Stomach (tissue), 9 donors: ENCODE data around the gene ANKS1A. TPM values are rescaled to one million over a fixed set of nuclear protein-coding genes. Genes with fewer than 3 reads are reported as not detected.
A peak's percentile ranks its signal among the peaks of the same experiment; 100 is the strongest.

Experiments used
- DNase-seq, 2 donors: peaks; one replicate each; pipeline versions ENCODE4 v3.0.0 to v3.0.0-alpha.2; 2013 to 2019
- H3K27ac ChIP-seq, 5 donors: fragments of 200-600 bp in 4 of 5; sonication (generic) in 4 of 5; one replicate each; pipeline ENCODE4 v1.5.1; 2013 to 2019; ENCODE audit warnings: mild to moderate bottlenecking in 1 of 5, moderate library complexity in 1 of 5
- H3K27me3 ChIP-seq, 3 donors: fragments of 200-600 bp; sonication (generic); one replicate each; pipeline ENCODE4 v1.5.1; 2017 to 2019; ENCODE audit warnings: mixed run types in 1 of 3
- H3K36me3 ChIP-seq, 4 donors: fragments of 200-600 bp; sonication (generic); 1 replicate in 3 of 4; 2 replicates in 1 of 4; pipeline ENCODE4 v1.5.1; 2016 to 2019
- H3K4me1 ChIP-seq, 4 donors: fragments of 200-600 bp; sonication (generic); one replicate each; pipeline ENCODE4 v1.5.1; 2016 to 2019
- H3K4me3 ChIP-seq, 4 donors: fragments of 200-600 bp; sonication (generic) in 3 of 4; one replicate each; pipeline ENCODE4 v1.5.1; 2016 to 2019; ENCODE audit warnings: mild to moderate bottlenecking in 1 of 4
- H3K9me3 ChIP-seq, 4 donors: fragments of 200-600 bp; sonication (generic); one replicate each; pipeline ENCODE4 v1.5.1; 2016 to 2019
- CTCF ChIP-seq, 7 experiments: fragments of 450-650 bp in 4 of 7; fragments of 200-600 bp in 3 of 7; sonication (generic) in 3 of 7; IDR thresholded peaks; one replicate each; pipeline ENCODE4 v1.5.1; 2016 to 2019; ENCODE audit warnings: antibody characterized with exemption in 7 of 7, control low read depth in 2 of 7, mild to moderate bottlenecking in 1 of 7
- EP300 ChIP-seq: sonication (generic); formaldehyde crosslinking; IDR thresholded peaks from one replicate; pipeline ENCODE4 v1.6.1; 2017; ENCODE audit warnings: antibody characterized with exemption
- POLR2A ChIP-seq, 4 donors: fragments of 450-650 bp; IDR thresholded peaks; one replicate each; pipeline ENCODE4 v1.6.1; 2016; ENCODE audit warnings: antibody characterized with exemption in 4 of 4, control low read depth in 2 of 4, mild to moderate bottlenecking in 1 of 4, moderate library complexity in 1 of 4
- POLR2AphosphoS5 ChIP-seq, 3 donors: sonication (generic); formaldehyde crosslinking; IDR thresholded peaks; one replicate each; pipeline ENCODE4 v1.6.1; 2016; ENCODE audit warnings: antibody characterized with exemption in 3 of 3
- WGBS, 5 donors: extraction: QIAGEN DNeasy Blood & Tissue Kit in 3 of 5; methylation state at CpG; one replicate each; pipeline versions ENCODE4 v1.1.5 to v1.1.7; 2013 to 2018; 5-methylcytosine and 5-hydroxymethylcytosine counted together
- intact Hi-C: fragments of 100-400 bp; cut with DNase I; formaldehyde crosslinking; loops from one replicate; pipeline ENCODE4 v1.15.1; 2023; ENCODE audit warnings: low total_unique reads
- polyA plus RNA-seq, 3 donors: library from polyadenylated mRNA; stranded (reverse); fragments of 200-250 nt; gene quantifications; one replicate each; pipeline ENCODE4 v1.2.3, GENCODE V29; 2013
- total RNA-seq, 5 donors: library from RNA; depleted of rRNA; stranded (reverse); fragments of >200 nt; gene quantifications; one replicate each; pipeline versions ENCODE4 v1.1.0 to v1.2.3, GENCODE V29; 2014 to 2016
- donor health status: healthy with polysubstance abuse.
- donor health status: Bipolar disorder and iron deficiency.
- donor health status: healthy.

Gene ANKS1A
- total and polyA plus RNA-seq, 8 donors, result 6.1 to 40.6 (median 21.5) TPM

- DNase-seq, result peak in 1 of 2 donors; percentile 45
- no peak overlapping the region for H3K4me3 ChIP-seq
- H3K4me1 ChIP-seq, result peaks cover 0 to 41% (median 22%) of the 10 kb centered on the region in 4 donors
- WGBS, 5 donors, result 77 to 87% (median 84%) methylated on average over 17 to 21 of the region's 21 CpGs
- peaks cover 43 to 92% (median 89%) of the 10 kb centered on the region in 4 donors for H3K36me3 ChIP-seq
- peak overlapping the region in 2 of 5 donors; percentile 51 to 54 for H3K27ac ChIP-seq
- no peaks in the 10 kb centered on the region for H3K27me3 ChIP-seq
- intact Hi-C loops, result no loop called here
- TF ChIP-seq CTCF (IDR thresholded peaks at IDR 0.05) (no peak), EP300 (no peak), POLR2AphosphoS5 (IDR thresholded peaks at IDR 0.05) (no peak), POLR2A (IDR thresholded peaks at IDR 0.05) (no peak)
- H3K9me3 ChIP-seq, result no peaks in the 10 kb centered on the region
Observed at GRCh38 chr6:35058865-35059522, 169.9 kb downstream of the ANKS1A start.

- TF ChIP-seq EP300 (no peak), POLR2A (IDR thresholded peaks at IDR 0.05) (no peak), CTCF (IDR thresholded peaks at IDR 0.05) (no peak), POLR2AphosphoS5 (IDR thresholded peaks at IDR 0.05) (no peak)
- H3K9me3 ChIP-seq, result no peaks in the 10 kb centered on the region
- DNase-seq, result no peak
- peak overlapping the region in 1 of 5 donors; percentile 51 for H3K27ac ChIP-seq
- peaks cover 39 to 92% (median 89%) of the 10 kb centered on the region in 4 donors for H3K36me3 ChIP-seq
- no peaks in the 10 kb centered on the region for H3K27me3 ChIP-seq
- peaks cover 0 to 47% (median 23%) of the 10 kb centered on the region in 4 donors for H3K4me1 ChIP-seq
- intact Hi-C loops, result no loop called here
- no peak overlapping the region for H3K4me3 ChIP-seq
- WGBS, 5 donors, result 74 to 93% (median 91%) methylated on average over 19 to 21 of the region's 21 CpGs
Observed at GRCh38 chr6:35059596-35060345, 170.7 kb downstream of the ANKS1A start.

DNA sequence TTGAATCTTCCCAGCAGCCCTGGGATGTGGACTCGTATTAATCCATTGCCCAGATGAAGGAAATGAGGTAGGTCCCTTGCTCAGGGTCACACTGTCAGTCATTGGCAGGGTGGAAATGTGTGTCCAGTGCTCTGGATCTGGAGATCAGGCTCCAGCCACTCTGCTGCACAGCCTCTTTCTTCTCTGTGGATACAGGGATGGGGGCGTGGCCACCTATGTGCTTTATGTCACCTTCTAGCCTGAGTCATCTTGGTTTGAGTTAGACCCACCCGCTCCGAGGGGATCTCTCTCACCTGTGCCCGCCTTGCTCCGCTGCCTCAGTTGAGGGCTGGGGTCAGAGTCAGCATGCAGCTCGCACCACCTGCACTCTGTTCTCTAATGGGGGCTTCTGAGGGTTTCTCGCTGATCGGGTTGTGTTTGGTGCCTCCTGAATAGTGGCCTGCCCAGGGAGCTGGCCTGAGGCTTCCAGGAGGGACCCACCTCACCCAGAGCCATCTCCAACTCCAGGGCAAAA is 172.1 kb downstream of the ANKS1A start:
- Histone ChIP-seq H3K9me3 (no peaks in the 10 kb centered on the region), H3K4me1 (peaks cover 0 to 50% (median 23%) of the 10 kb centered on the region in 4 donors), H3K4me3 (no peak overlapping the region), H3K27me3 (no peaks in the 10 kb centered on the region), H3K27ac (no peak overlapping the region), H3K36me3 (peaks cover 39 to 96% (median 91%) of the 10 kb centered on the region in 4 donors)
- TF ChIP-seq EP300, result no peak
- no peak for TF ChIP-seq POLR2A (IDR thresholded peaks at IDR 0.05)
- no peak for TF ChIP-seq CTCF (IDR thresholded peaks at IDR 0.05)
- TF ChIP-seq POLR2AphosphoS5 (IDR thresholded peaks at IDR 0.05), result no peak
- peak in 1 of 2 donors; percentile 36 for DNase-seq
- 92 to 95% (median 93%) methylated on average over 6 to 9 of the region's 9 CpGs for WGBS, 5 donors
- intact Hi-C loops, result no loop called here

DNA sequence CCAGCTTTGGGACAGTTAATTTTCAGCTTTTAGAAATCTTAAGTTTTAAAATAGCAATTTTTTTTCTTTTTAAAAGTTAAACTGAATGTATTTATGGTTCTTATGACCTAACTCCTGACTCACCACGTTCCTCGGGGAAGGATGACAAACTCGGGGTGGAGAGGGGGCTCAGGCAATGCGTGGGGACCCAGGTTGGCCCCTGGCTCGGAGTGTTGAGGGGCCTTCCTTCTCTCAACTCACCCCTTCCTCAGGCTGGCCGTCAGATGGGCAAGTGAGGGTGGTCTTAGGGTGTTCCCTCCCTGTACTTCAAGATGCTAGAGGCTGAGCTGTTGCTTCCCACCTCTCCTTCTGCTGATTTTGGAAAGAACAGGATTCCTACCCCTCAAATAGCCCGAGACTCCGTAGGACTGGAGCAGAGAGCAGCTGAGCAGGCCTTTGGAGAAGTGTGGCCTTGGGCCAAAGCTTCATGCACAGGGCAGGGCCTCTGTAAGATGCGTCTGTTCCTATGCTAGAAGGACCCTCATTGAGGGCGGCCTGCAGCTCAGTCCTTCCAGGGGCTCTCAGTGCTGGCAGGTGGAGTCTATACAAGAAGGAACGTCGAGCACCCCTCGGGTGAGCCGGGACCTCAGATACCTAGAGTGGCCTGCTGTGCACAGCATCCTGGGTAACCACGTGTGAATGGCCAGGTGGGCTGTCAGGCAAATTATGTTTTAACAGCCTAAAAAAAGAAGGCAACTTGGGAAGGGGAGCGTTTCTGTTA is 172.8 kb downstream of the ANKS1A start:
- DNase-seq, result no peak
- H3K27me3 ChIP-seq, result no peaks in the 10 kb centered on the region
- intact Hi-C loops, result no loop called here
- 89 to 96% (median 92%) methylated on average over 16 of the region's 16 CpGs for WGBS, 5 donors
- H3K27ac ChIP-seq, result no peak overlapping the region
- no peaks in the 10 kb centered on the region for H3K9me3 ChIP-seq
- peaks cover 39 to 99% (median 96%) of the 10 kb centered on the region in 4 donors for H3K36me3 ChIP-seq
- H3K4me1 ChIP-seq, result peaks cover 0 to 50% (median 23%) of the 10 kb centered on the region in 4 donors
- TF ChIP-seq CTCF (IDR thresholded peaks at IDR 0.05) (no peak), POLR2A (IDR thresholded peaks at IDR 0.05) (no peak), EP300 (no peak), POLR2AphosphoS5 (IDR thresholded peaks at IDR 0.05) (no peak)
- H3K4me3 ChIP-seq, result no peak overlapping the region
